OCI-LY7 (cell line): ENCODE data around the gene LINC01488. TPM values are rescaled to one million over a fixed set of nuclear protein-coding genes. Genes with fewer than 3 reads are reported as not detected.

Experiments
- BruUV-seq: library from RNA; stranded (reverse); fragments of 400-500 nt; replicated peaks from 2 replicates; lab custom pipeline; 2021; lab: Mats Ljungman, UMichigan
- CTCF ChIA-PET: fragments of 300-600 bp; sonication (Branson Sonifier 250); formaldehyde crosslinking; loops from one replicate; lab custom pipeline; 2022; ENCODE audit warnings: antibody characterized with exemption; ENCODE audit not compliant: unreplicated experiment; lab: Charles Lee
- POLR2A ChIA-PET: fragments of 300-600 bp; sonication (Branson Sonifier 250); formaldehyde crosslinking; loops from one replicate; lab custom pipeline; 2022; ENCODE audit warnings: antibody characterized with exemption; lab: Charles Lee
- DNase-seq: peaks from one replicate; pipeline ENCODE4 v3.0.0-alpha.2; 2015; ENCODE audit warnings: low spot score
- H2AFZ ChIP-seq: fragments of 200-600 bp; sonication (generic), shearing (Covaris generic); 2 replicates; pipeline ENCODE4 v1.6.1; 2014; ENCODE audit warnings: mild to moderate bottlenecking, antibody characterized with exemption, low read length, moderate library complexity
- H3K27ac ChIP-seq: fragments of 200-600 bp; sonication (generic); 2 replicates; pipeline ENCODE4 v1.5.1; 2014; ENCODE audit warnings: mixed run types, low read depth, mild to moderate bottlenecking, moderate library complexity, low read length, inconsistent platforms; ENCODE audit not compliant: poor library complexity, severe bottlenecking
- H3K36me3 ChIP-seq: fragments of 200-600 bp; sonication (generic); 2 replicates; pipeline ENCODE4 v1.6.1; 2014; ENCODE audit warnings: mild to moderate bottlenecking, antibody characterized with exemption, low read length, moderate library complexity, mixed read lengths; ENCODE audit not compliant: insufficient read depth
- H3K4me1 ChIP-seq: fragments of 200-600 bp; sonication (generic); 2 replicates; pipeline ENCODE4 v1.5.1; 2014; ENCODE audit warnings: mild to moderate bottlenecking, low read length; ENCODE audit not compliant: insufficient read depth, poor library complexity, severe bottlenecking
- H3K4me2 ChIP-seq: fragments of 200-600 bp; sonication (generic); 2 replicates; pipeline ENCODE4 v1.6.1; 2014; ENCODE audit warnings: mild to moderate bottlenecking, low read length
- H3K4me3 ChIP-seq: fragments of 200-600 bp; sonication (generic); 2 replicates; pipeline ENCODE4 v1.5.1; 2014; ENCODE audit warnings: mild to moderate bottlenecking, low read depth, low read length; ENCODE audit not compliant: poor library complexity, severe bottlenecking
- H3K79me2 ChIP-seq: fragments of 200-600 bp; sonication (generic); 2 replicates; pipeline ENCODE4 v1.6.1; 2016; ENCODE audit warnings: low read depth, mild to moderate bottlenecking, low read length, moderate library complexity, mixed read lengths; ENCODE audit not compliant: insufficient read depth
- H3K9me2 ChIP-seq: fragments of 200-600 bp; sonication (generic); 2 replicates; pipeline ENCODE4 v1.6.1; 2016; ENCODE audit warnings: mild to moderate bottlenecking, low read length, mixed read lengths; ENCODE audit not compliant: insufficient read depth
- H3K9me3 ChIP-seq: fragments of 200-600 bp; sonication (generic); 2 replicates; pipeline ENCODE4 v1.6.1; 2014; ENCODE audit warnings: mild to moderate bottlenecking, mixed run types, low read length, mixed read lengths
- H4K20me1 ChIP-seq: fragments of 200-600 bp; sonication (generic); 2 replicates; pipeline ENCODE4 v1.6.1; 2014; ENCODE audit warnings: mild to moderate bottlenecking, antibody characterized with exemption, low read length, moderate library complexity, mixed read lengths; ENCODE audit not compliant: insufficient read depth
- EZH2phosphoT487 ChIP-seq: fragments of 200-600 bp; sonication (generic); IDR thresholded peaks from 2 replicates; pipeline ENCODE4 v1.6.1; 2018; ENCODE audit warnings: low read depth, borderline replicate concordance, mild to moderate bottlenecking, mixed run types, antibody characterized with exemption, low read length, moderate library complexity, mixed read lengths
- intact Hi-C: fragments of 100-400 bp; cut with micrococcal nuclease; formaldehyde crosslinking; loops from one replicate; pipeline ENCODE4 v1.10.0; 2022; ENCODE audit not compliant: unreplicated experiment
- total RNA-seq, 2 experiments: library from RNA; depleted of rRNA in 1 of 2; stranded (reverse); fragments of >200 nt in 1 of 2; shearing (Covaris generic) in 1 of 2; gene quantifications; 2 replicates each; pipeline ENCODE4 v1.2.3, GENCODE V29; 2014 to 2022
- TF ChIP-seq, protein P1 (sequence below): fragments of 200-600 bp; sonication (generic); conservative IDR thresholded peaks from 2 replicates; pipeline ENCODE4 v1.5.1; 2014; ENCODE audit warnings: mild to moderate bottlenecking, antibody characterized with exemption, low read length, moderate library complexity, mixed read lengths

The LINC01488 gene
- total RNA-seq, 2 experiments from 2014 or later, result not detected

DNA sequence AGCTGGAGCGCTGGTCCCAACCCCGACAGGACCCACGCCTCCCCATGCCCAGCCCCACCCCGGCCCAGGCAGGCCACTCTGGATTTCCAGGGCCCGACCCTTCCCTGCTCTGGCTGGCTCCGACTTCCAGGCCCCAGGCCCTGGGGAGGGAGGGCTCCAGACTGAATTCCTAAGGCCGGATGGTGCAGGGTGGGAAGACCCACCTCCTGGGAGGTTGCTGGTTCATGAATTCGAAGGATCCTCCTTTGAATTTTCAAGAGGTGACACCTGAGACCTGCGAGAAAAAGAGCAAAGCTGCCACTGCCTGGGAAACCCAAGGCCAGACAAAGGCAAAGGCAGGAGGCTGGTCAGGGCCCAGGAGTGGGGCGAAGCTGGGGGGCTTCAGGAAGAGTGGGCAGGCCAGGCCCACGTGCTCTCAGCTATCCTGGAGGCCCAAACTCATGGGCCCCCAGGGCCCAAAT is 47.0 kb upstream of the LINC01488 start:
- Histone ChIP-seq H2AFZ (no peak overlapping the region), H3K36me3 (no peaks in the 10 kb centered on the region), H3K4me1 (no peaks in the 10 kb centered on the region), H3K27ac (no peak overlapping the region), H3K4me2 (no peak overlapping the region), H3K9me3 (no peaks in the 10 kb centered on the region), H4K20me1 (no peaks in the 10 kb centered on the region), H3K4me3 (no peak overlapping the region), H3K79me2 (no peaks in the 10 kb centered on the region), H3K9me2 (no peaks in the 10 kb centered on the region)
- no peak for DNase-seq
- intact Hi-C loops, result no loop called here
- POLR2A ChIA-PET, result no interaction called here
- no TSS peak for BruUV-seq
- TF ChIP-seq, protein P1, sequence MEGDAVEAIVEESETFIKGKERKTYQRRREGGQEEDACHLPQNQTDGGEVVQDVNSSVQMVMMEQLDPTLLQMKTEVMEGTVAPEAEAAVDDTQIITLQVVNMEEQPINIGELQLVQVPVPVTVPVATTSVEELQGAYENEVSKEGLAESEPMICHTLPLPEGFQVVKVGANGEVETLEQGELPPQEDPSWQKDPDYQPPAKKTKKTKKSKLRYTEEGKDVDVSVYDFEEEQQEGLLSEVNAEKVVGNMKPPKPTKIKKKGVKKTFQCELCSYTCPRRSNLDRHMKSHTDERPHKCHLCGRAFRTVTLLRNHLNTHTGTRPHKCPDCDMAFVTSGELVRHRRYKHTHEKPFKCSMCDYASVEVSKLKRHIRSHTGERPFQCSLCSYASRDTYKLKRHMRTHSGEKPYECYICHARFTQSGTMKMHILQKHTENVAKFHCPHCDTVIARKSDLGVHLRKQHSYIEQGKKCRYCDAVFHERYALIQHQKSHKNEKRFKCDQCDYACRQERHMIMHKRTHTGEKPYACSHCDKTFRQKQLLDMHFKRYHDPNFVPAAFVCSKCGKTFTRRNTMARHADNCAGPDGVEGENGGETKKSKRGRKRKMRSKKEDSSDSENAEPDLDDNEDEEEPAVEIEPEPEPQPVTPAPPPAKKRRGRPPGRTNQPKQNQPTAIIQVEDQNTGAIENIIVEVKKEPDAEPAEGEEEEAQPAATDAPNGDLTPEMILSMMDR, result no peak
- no peak for TF ChIP-seq EZH2phosphoT487
- CTCF ChIA-PET, result no interaction called here

DNA sequence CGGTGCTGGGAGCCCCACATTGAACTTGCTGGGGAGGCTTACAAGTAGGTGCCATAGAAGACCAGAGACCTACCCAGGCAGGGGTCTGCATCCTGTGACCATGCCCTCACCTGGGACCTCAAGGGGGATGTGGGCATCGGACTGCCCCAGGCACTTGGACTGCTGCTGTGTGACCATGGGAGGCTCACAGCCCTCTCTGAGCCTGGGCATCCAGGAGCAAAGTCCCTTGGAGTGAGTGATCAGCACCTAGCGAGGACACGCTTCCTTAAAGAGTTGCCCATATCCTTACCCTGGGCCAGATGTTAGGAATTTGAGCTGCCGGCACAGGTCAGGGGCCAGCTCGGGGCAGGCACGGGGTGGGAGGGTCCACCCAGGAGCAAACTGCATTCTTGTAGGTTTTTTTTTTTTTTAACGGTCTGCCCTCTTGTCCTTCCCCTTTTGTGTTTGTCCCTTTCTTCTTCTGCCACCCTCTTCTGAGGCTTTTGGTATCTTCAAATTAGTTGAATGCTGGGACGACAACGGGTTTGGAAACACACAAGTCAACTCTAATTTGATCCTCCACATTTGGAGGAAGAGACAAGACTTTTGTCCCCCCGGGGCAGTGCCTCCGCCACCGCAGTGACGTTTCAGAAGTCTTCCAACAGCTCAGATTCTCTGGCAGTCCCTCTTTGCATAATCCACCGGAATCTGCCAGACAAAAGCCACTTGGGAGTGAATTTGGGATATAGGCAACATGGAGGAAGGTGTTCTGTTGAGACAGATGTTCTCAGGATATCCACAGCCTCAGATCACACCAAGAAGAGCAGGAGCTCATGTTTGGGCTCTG is 46.1 kb upstream of the LINC01488 start:
- no peak overlapping the region for H2AFZ ChIP-seq
- H3K4me1 ChIP-seq, result no peaks in the 10 kb centered on the region
- H3K27ac ChIP-seq, result no peak overlapping the region
- POLR2A ChIA-PET, result no interaction called here
- no peaks in the 10 kb centered on the region for H3K9me3 ChIP-seq
- no peaks in the 10 kb centered on the region for H4K20me1 ChIP-seq
- no peaks in the 10 kb centered on the region for H3K79me2 ChIP-seq
- CTCF ChIA-PET, result no interaction called here
- DNase-seq, result no peak
- TF ChIP-seq EZH2phosphoT487, result no peak
- TF ChIP-seq, protein P1, result no peak
- no peaks in the 10 kb centered on the region for H3K36me3 ChIP-seq
- BruUV-seq, result no TSS peak
- H3K4me3 ChIP-seq, result no peak overlapping the region
- H3K4me2 ChIP-seq, result no peak overlapping the region
- H3K9me2 ChIP-seq, result no peaks in the 10 kb centered on the region
- intact Hi-C loops, result no loop called here
